Nephron progenitor cell (in vitro differentiated cells): ENCODE results near the gene SAMM50.

Experiments
- DNase-seq: peaks from one replicate; pipeline ENCODE4 v3.0.0; 2021
- H3K27ac Mint-ChIP-seq: 2 replicates; pipeline ENCODE4 v1.8.0; 2021; ENCODE audit warnings: mild to moderate bottlenecking, moderate library complexity, mixed read lengths
- H3K27me3 Mint-ChIP-seq: 2 replicates; pipeline ENCODE4 v1.8.0; 2021; ENCODE audit warnings: mild to moderate bottlenecking, low read depth, mixed read lengths; ENCODE audit not compliant: poor library complexity
- H3K36me3 Mint-ChIP-seq: 2 replicates; pipeline ENCODE4 v1.8.0; 2021; ENCODE audit warnings: low read depth, mixed read lengths
- H3K4me1 Mint-ChIP-seq: 2 replicates; pipeline ENCODE4 v1.8.0; 2021; ENCODE audit warnings: mixed read lengths
- H3K4me3 Mint-ChIP-seq: 2 replicates; pipeline ENCODE4 v1.8.0; 2021; ENCODE audit warnings: mild to moderate bottlenecking, moderate library complexity, mixed read lengths
- H3K9me3 Mint-ChIP-seq: 2 replicates; pipeline ENCODE4 v1.8.0; 2021; ENCODE audit warnings: mild to moderate bottlenecking, moderate library complexity, mixed read lengths
- CTCF ChIP-seq: fragments of 200-600 bp; sonication (generic); IDR thresholded peaks from 2 replicates; pipeline ENCODE4 v1.5.0; 2021; ENCODE audit warnings: antibody characterized with exemption

The SAMM50 gene

DNA sequence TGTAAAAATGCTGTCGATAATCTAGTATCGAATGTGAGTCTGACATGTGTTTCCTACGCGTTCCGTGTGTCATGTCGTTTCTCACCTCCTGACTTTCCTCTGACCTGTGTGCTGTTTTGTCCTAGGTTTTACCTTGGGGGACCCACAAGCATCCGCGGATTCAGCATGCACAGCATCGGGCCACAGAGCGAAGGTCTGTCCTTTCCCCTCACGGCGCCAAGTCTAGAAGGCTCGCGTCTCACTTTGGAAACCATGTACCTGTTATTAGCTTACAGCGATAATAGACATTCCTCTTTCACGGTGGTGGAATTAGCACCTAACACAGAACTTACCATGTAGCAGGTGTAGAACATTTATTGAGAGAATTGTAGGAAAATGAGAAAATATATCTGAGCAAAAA is 28.6 kb downstream of the SAMM50 start:
- H3K9me3 Mint-ChIP-seq = no peaks in the 10 kb centered on the region
- no peaks in the 10 kb centered on the region for H3K27me3 Mint-ChIP-seq
- no peak overlapping the region for H3K4me3 Mint-ChIP-seq
- H3K36me3 Mint-ChIP-seq = peaks cover 58% of the 10 kb centered on the region
- TF ChIP-seq CTCF = no peak
- H3K27ac Mint-ChIP-seq = no peak overlapping the region
- H3K4me1 Mint-ChIP-seq = peaks cover 18% of the 10 kb centered on the region
- DNase-seq = no peak

- no peak for DNase-seq
- no peaks in the 10 kb centered on the region for H3K9me3 Mint-ChIP-seq
- peaks cover 53% of the 10 kb centered on the region for H3K36me3 Mint-ChIP-seq
- H3K27ac Mint-ChIP-seq = peak overlapping the region; percentile 83
- H3K4me3 Mint-ChIP-seq = no peak overlapping the region
- no peaks in the 10 kb centered on the region for H3K27me3 Mint-ChIP-seq
- peaks cover 35% of the 10 kb centered on the region for H3K4me1 Mint-ChIP-seq
- no peak for TF ChIP-seq CTCF
Observed at GRCh38 chr22:43985532-43985931, 30.3 kb downstream of the SAMM50 start.

GRCh38 chr22:43988116-43988820 is 33.0 kb downstream of the SAMM50 start:
- peak overlapping the region; percentile 65 for H3K27ac Mint-ChIP-seq
- H3K36me3 Mint-ChIP-seq = peaks cover 67% of the 10 kb centered on the region
- TF ChIP-seq CTCF = no peak
- no peaks in the 10 kb centered on the region for H3K27me3 Mint-ChIP-seq
- peak; percentile 15 for DNase-seq
- H3K4me3 Mint-ChIP-seq = no peak overlapping the region
- H3K4me1 Mint-ChIP-seq = peaks cover 39% of the 10 kb centered on the region
- H3K9me3 Mint-ChIP-seq = no peaks in the 10 kb centered on the region

DNA sequence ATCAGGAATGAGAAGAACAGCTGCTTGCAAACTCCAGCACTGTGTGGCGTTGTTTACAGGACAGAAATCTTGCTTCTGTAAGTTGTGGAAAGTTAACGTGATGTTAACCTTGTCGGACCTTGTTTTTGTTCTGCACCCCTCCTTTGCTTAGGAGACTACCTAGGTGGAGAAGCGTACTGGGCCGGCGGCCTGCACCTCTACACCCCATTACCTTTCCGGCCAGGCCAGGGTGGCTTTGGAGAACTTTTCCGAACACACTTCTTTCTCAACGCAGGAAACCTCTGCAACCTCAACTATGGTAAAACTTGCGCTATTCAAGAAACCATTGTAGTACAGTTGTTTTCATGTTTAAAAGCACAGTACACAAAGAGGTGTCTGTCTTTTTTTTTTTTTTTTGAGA is 33.7 kb downstream of the SAMM50 start:
- H3K36me3 Mint-ChIP-seq = peaks cover 67% of the 10 kb centered on the region

DNA sequence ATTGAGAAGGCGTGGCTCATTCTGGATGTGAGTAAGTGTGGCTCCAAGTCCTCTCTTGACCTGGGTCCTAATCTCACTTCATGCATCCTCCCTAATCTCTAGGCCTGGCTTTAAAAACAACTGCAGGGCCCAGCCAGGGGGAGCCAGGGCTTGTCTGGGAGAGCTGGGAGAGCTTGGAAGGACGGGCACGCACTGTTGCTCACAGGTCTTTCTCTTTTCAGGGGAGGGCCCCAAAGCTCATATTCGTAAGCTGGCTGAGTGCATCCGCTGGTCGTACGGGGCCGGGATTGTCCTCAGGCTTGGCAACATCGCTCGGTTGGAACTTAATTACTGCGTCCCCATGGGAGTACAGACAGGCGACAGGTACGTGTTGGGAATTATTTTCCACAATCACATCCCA is 34.8 kb downstream of the SAMM50 start:
- Mint-ChIP-seq H3K36me3 (peaks cover 74% of the 10 kb centered on the region), H3K4me3 (no peak overlapping the region), H3K27ac (no peak overlapping the region), H3K27me3 (no peaks in the 10 kb centered on the region), H3K4me1 (peaks cover 54% of the 10 kb centered on the region), H3K9me3 (no peaks in the 10 kb centered on the region)
- DNase-seq = peak; percentile 17
- no peak for TF ChIP-seq CTCF

More for the DNA sequence above, 33.7 kb downstream of the SAMM50 start:
- Mint-ChIP-seq H3K27ac (no peak overlapping the region), H3K4me3 (no peak overlapping the region), H3K9me3 (no peaks in the 10 kb centered on the region), H3K27me3 (no peaks in the 10 kb centered on the region), H3K4me1 (peaks cover 46% of the 10 kb centered on the region)
- no peak for DNase-seq
- no peak for TF ChIP-seq CTCF
